Muscle of leg (tissue), 11 donors: ENCODE data around the gene ESR2. TPM values are rescaled to one million over a fixed set of nuclear protein-coding genes. Genes with fewer than 3 reads are reported as not detected.
"Not testable (repeated sequence)": the region's sequence is repeated elsewhere in the genome, so short reads cannot be mapped to it uniquely, and the experiment has no call there.

Experiments used
- DNase-seq: peaks from one replicate; pipeline ENCODE4 v3.0.0; 2013
- H3K27ac ChIP-seq: one replicate; pipeline ENCODE4 v1.5.1; 2013; ENCODE audit warnings: mild to moderate bottlenecking, low read length, control low read depth
- H3K27me3 ChIP-seq: one replicate; pipeline ENCODE4 v1.6.1; 2013; ENCODE audit warnings: low read length; ENCODE audit not compliant: control insufficient read depth, insufficient read depth
- H3K36me3 ChIP-seq: one replicate; pipeline ENCODE4 v1.6.1; 2013; ENCODE audit warnings: low read length; ENCODE audit not compliant: control insufficient read depth, insufficient read depth
- H3K4me1 ChIP-seq: one replicate; pipeline ENCODE4 v1.6.1; 2013; ENCODE audit warnings: low read length; ENCODE audit not compliant: control insufficient read depth, insufficient read depth
- H3K4me3 ChIP-seq: one replicate; pipeline ENCODE4 v1.5.1; 2013; ENCODE audit warnings: low read length, control low read depth
- H3K9me3 ChIP-seq: replicated peaks from 2 replicates; pipeline ENCODE4 v1.6.1; 2013; ENCODE audit warnings: low read depth, low read length; ENCODE audit not compliant: control insufficient read depth
- WGBS: methylation state at CpG from one replicate; pipeline ENCODE4 v1.1.5; 2013; ENCODE audit warnings: missing lambda C conversion rate; ENCODE audit not compliant: insufficient coverage; 5-methylcytosine and 5-hydroxymethylcytosine counted together
- polyA plus RNA-seq, 8 donors: library from polyadenylated mRNA; unstranded; fragments of 120-200 nt; gene quantifications; one replicate each; pipeline versions ENCODE4 v1.2.1 to v1.2.3, GENCODE V29; 2013; ENCODE audit warnings: inconsistent platforms in 1 of 8, low replicate concordance in 1 of 8; ENCODE audit not compliant: insufficient read length in 8 of 8, insufficient read depth in 1 of 8
- total RNA-seq: library from RNA; stranded (reverse); fragments of 120-200 nt; gene quantifications from one replicate; pipeline ENCODE4 v1.2.4, GENCODE V29; 2013

Gene ESR2
- total and polyA plus RNA-seq, 9 donors: 0.13 to 0.64 (median 0.30) TPM

DNA sequence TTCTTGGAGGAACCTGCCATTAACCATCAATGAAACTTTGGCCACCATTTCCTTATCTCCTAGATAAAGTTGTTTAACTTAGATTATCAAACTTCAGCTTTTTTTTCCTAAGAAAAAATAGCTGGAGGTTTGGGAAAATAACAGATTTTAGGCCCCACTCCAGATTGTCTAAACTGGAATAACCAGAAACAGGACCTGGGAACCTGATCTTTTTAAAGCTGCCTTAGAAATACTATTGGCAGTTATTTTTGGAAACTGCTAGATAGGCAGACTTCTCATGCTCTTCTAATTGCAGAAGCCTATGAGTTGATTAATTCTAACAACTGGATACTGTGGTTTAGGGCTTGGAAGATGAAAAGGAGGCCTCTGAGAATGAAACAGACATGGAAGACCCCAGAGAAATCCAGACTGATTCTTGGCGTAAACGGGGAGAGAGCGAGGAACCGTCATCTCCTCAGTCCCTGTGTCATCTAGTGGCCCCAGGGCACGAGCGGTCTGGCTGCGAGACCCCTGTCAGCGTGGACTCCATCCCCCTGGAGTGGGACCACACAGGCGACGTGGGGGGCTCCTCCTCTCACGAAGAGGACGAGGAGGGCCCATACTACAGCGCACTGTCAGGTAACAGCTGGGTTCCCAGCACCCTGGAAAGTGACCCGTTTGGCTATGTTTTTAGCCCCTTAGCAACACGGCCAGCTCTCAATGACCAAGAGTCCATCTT lies 80.2 kb downstream of the ESR2 start:
- Histone ChIP-seq H3K4me1 (peaks cover 18% of the 10 kb centered on the region), H3K27me3 (no peaks in the 10 kb centered on the region), H3K4me3 (no peak overlapping the region), H3K27ac (no peak overlapping the region), H3K9me3 (no peaks in the 10 kb centered on the region), H3K36me3 (peaks cover 62% of the 10 kb centered on the region)
- WGBS: 96% methylated on average over 15 of the region's 15 CpGs
- no peak for DNase-seq

DNA sequence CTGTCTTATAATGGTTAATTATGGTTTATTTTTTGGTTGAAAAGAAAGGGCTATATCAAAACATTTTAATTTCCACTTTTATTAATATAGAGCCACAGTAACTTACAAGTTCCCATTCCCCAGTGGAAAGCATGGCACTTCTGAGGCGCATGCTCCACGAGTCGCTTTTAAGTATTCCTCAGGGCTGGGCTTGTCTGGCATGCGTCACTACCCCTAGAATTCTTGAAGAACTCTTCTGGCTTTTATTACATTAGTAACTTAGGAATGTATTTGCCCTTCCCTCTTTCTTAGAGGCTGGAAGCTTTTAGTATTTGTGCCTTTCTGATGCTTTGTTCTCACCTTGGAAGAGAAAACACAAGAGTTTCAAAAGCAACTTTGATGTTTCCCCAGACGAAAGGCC lies 81.1 kb downstream of the ESR2 start:
- WGBS: 90% methylated on average over 4 of the region's 5 CpGs
- Histone ChIP-seq H3K4me3 (no peak overlapping the region), H3K4me1 (peaks cover 26% of the 10 kb centered on the region), H3K9me3 (no peaks in the 10 kb centered on the region), H3K36me3 (peaks cover 62% of the 10 kb centered on the region), H3K27me3 (no peaks in the 10 kb centered on the region), H3K27ac (no peak overlapping the region)
- DNase-seq: no peak

DNA sequence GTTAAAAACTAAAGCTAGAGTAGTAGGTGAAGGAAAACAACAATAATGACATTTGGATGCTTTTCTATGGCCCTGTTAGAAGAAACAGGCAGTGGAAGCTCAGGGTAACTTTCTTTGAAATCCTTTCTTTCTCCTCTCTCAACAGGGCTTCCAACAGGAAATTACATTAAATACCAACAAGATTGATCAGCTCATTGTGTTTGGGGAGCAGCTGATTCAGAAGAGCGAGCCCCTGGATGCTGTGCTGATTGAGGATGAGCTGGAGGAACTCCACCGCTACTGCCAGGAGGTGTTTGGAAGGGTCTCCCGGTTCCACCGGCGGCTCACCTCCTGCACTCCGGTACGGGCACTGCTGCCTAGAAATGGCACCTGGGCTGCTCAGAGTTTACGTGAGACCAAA lies 81.5 kb downstream of the ESR2 start:
- DNase-seq: no peak
- Histone ChIP-seq H3K27me3 (no peaks in the 10 kb centered on the region), H3K9me3 (no peaks in the 10 kb centered on the region), H3K4me3 (no peak overlapping the region), H3K27ac (no peak overlapping the region), H3K4me1 (peaks cover 26% of the 10 kb centered on the region), H3K36me3 (peaks cover 59% of the 10 kb centered on the region)
- 94% methylated on average over 3 of the region's 8 CpGs for WGBS

DNA sequence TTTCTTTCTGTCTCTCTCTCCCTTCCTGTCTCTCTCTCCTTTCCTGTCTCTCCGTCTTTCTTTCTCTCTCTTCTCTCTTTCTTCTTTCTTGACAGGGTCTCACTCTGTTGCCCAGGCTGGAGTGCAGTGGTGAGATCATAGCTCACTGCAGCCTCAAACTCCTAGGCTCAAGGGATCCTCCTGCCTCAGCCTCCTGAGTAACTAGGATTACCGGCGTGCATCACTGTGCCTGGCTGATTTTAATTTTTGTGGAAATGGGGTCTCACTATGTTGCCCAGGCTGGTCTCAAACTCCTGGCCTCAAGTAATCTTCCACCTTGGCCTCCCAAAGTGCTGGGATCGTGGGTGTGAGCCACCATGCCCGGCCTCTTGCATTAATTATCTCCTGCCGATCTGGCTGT lies 83.3 kb downstream of the ESR2 start:
- peaks cover 50% of the 10 kb centered on the region for H3K36me3 ChIP-seq

DNA sequence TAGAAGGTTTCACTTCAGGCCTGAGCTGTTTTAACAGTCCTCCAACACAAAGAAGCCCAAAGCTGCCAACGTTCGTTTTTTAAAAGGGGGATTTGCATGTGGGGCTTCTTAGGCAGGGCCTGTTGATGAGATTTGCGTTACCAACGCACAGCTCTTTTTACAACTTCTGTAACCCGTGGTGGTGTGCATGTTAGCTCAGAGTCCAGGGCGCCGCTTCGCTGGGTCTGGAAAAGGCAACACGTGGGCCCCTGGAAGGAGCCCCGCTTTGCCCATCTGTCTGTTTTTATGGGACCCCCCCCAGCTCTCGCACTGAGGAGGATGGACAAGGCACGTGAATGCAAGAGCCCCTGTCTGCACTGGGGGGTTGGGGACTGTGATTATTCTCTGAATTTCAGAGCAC lies 84.0 kb downstream of the ESR2 start:
- Histone ChIP-seq H3K36me3 (peaks cover 43% of the 10 kb centered on the region), H3K4me3 (no peak overlapping the region)

More for the DNA sequence above, 83.3 kb downstream of the ESR2 start:
- not testable (repeated sequence) for H3K27me3 ChIP-seq, H3K4me3 ChIP-seq, DNase-seq, H3K9me3 ChIP-seq, H3K27ac ChIP-seq
- peaks cover 26% of the 10 kb centered on the region for H3K4me1 ChIP-seq
- WGBS: 80% methylated on average over 4 of the region's 6 CpGs

DNA sequence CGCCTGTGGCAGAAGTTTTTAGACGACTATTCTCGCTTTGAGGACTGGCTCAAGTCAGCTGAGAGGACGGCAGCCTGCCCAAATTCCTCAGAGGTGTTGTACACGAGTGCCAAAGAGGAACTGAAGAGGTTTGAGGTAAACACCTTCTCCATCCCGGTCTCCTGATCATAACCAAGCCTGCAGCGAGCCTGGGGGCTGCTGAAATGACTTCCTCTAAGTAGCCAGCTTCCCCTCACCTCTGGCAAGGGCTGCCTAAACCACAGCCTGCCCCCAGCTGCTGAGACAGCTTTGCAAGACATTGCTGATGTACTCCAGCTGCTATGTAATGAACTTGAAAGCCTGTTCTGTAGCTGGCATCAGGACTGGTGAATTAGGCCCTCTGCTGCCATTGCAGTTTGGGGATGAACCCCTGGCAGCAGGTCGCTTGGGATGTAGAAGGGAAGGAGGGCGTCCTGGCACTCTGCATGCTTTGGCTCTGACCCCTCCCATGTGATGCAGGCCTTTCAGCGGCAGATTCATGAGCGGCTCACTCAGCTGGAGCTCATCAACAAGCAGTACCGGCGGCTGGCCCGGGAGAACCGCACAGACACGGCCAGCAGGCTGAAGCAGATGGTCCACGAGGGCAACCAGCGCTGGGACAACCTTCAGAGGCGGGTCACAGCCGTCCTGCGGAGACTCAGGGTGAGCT lies 84.6 kb downstream of the ESR2 start:
- Histone ChIP-seq H3K36me3 (peaks cover 36% of the 10 kb centered on the region), H3K27me3 (no peaks in the 10 kb centered on the region), H3K4me3 (no peak overlapping the region), H3K9me3 (no peaks in the 10 kb centered on the region), H3K4me1 (peaks cover 26% of the 10 kb centered on the region), H3K27ac (peak overlapping the region; percentile 56)
- WGBS: 49% methylated on average over 16 of the region's 21 CpGs
- DNase-seq: peak; percentile 65

More for the DNA sequence above, 84.0 kb downstream of the ESR2 start:
- WGBS: 78% methylated on average over 4 of the region's 12 CpGs
- no peak for DNase-seq
- Histone ChIP-seq H3K27me3 (no peaks in the 10 kb centered on the region), H3K27ac (peak overlapping the region; percentile 31), H3K4me1 (peaks cover 26% of the 10 kb centered on the region), H3K9me3 (no peaks in the 10 kb centered on the region)

DNA sequence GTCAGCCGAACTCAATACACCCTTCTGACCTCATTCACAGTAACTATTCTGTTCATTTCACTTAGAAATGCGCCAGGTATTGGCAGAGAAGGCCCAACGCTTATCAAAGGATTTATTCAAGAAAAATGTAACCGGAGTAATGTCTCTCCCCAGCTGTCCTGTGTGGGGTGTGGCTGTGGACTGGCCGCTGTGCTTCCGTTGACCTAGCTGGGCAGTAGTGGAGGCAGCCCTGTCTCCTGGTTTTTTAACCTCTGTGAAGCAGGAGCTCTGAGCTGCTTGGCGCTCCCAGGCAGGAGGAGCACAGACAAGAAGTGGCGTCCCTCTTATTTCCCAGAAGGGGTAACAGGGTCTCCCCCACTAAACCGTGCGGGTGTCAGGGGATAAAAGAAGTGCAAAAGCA lies 85.2 kb downstream of the ESR2 start:
- peaks cover 31% of the 10 kb centered on the region for H3K36me3 ChIP-seq
- H3K27ac ChIP-seq: peak overlapping the region; percentile 56
- H3K27me3 ChIP-seq: no peaks in the 10 kb centered on the region
- H3K4me1 ChIP-seq: peaks cover 26% of the 10 kb centered on the region
- peak; percentile 18 for DNase-seq
- WGBS: 82% methylated on average over 6 of the region's 10 CpGs
- H3K9me3 ChIP-seq: no peaks in the 10 kb centered on the region
- no peak overlapping the region for H3K4me3 ChIP-seq

DNA sequence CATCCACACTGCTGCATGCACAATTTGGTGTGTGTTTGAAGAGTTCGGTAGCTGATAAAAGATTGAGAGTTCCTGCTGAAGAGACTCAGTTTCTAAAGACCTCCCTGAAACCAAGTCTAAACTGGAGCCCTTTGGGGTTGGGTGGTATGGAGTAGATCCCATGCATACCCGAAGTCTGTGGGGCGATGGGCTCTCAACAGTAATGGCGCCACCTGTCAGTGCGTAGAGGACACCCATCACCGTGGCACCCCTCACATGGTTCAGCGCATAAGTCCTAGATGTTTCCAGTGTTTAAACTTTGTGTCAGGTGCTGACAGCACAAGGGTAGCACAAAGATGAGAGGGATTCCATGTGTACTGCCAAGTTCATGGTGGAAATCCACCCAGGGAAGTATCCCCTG lies 85.9 kb downstream of the ESR2 start:
- peaks cover 28% of the 10 kb centered on the region for H3K36me3 ChIP-seq

DNA sequence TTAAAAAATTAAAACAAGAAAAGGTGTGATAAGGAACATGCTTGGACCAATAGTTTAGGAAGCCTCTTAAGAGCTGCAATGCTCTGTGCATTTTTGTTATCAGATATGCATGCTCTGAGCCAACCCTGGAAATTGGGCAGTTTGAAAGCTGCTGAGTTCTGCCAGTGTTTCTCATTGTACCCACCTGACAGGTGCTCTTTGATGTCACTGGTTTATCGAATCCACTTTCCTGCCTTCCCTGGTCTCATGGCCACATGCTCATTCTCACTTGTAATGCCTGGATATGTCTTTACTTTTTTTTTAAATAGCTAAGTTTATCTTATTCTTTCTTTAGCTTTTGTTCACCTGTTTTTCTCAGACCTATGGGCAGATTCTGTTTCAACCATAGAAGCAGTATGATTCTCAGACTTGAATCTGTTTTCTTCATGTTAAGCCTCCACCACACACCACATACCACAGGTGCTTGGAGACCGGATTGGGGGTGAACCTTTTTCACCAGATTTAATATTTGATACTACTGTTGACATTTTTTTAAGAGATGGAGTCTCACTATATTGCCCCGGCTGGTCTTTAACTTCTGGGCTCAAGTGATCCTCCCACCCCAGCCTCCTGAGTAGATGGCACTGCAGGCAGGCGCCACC lies 90.7 kb downstream of the ESR2 start:
- Histone ChIP-seq H3K27ac (no peak overlapping the region), H3K27me3 (no peaks in the 10 kb centered on the region), H3K4me1 (peaks cover 6% of the 10 kb centered on the region), H3K4me3 (no peak overlapping the region), H3K9me3 (no peaks in the 10 kb centered on the region), H3K36me3 (peaks cover 3% of the 10 kb centered on the region)
- no peak for DNase-seq
- no CpG with 5 or more reads among the region's 4 CpGs for WGBS

More for the DNA sequence above, 85.9 kb downstream of the ESR2 start:
- H3K27me3 ChIP-seq: no peaks in the 10 kb centered on the region
- H3K27ac ChIP-seq: no peak overlapping the region
- H3K4me1 ChIP-seq: peaks cover 26% of the 10 kb centered on the region
- no peak for DNase-seq
- H3K4me3 ChIP-seq: no peak overlapping the region
- 95% methylated on average over 7 of the region's 7 CpGs for WGBS
- no peaks in the 10 kb centered on the region for H3K9me3 ChIP-seq

DNA sequence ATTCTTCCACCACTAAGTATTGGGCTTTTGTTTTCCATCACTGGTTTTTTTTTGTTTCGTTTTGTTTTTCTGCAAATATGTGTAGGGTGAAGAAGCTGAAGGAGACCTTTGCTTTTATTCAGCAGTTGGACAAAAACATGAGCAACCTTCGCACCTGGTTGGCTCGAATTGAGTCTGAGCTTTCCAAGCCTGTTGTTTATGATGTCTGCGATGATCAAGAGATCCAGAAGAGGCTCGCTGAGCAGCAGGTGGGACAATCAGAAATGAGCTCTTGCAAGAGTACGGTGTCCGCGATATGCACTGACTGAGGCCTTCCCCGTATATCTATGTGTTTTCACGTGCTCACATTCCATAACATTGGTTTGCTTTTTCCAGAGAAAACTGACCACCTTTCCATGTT lies 91.5 kb downstream of the ESR2 start:
- Histone ChIP-seq H3K27me3 (no peaks in the 10 kb centered on the region), H3K9me3 (no peaks in the 10 kb centered on the region), H3K27ac (no peak overlapping the region), H3K4me3 (no peak overlapping the region), H3K36me3 (peaks cover 2% of the 10 kb centered on the region), H3K4me1 (peaks cover 3% of the 10 kb centered on the region)
- WGBS: 96% methylated on average over 8 of the region's 10 CpGs
- no peak for DNase-seq
